HEK293 (cell line): Measurements from ENCODE around the gene IDUA.

Experiments
- CTCF ChIA-PET: fragments of 350-600 bp; formaldehyde crosslinking; extraction: SDS; loops from one replicate; lab custom pipeline; 2021; ENCODE audit warnings: antibody characterized with exemption; lab: Yijun Ruan, JAX
- POLR2A ChIA-PET: fragments of 300-600 bp; formaldehyde crosslinking; extraction: SDS; loops from one replicate; lab custom pipeline; 2020; ENCODE audit warnings: antibody characterized with exemption, inconsistent platforms; lab: Yijun Ruan, JAX
- H3K27ac ChIP-seq: fragments of 200-500 bp; sonication (Bioruptor generic); 2 replicates; pipeline ENCODE4 v1.5.1; 2014; ENCODE audit warnings: low read depth, low read length, control low read depth, inconsistent platforms; ENCODE audit errors: extremely low read depth
- H3K36me3 ChIP-seq, 2 experiments: fragments of 200-500 bp in 1 of 2; sonication (Bioruptor generic) in 1 of 2; 1 replicate in 1 of 2; 2 replicates in 1 of 2; pipeline ENCODE4 v1.5.1; 2014 to 2017; ENCODE audit warnings: inconsistent platforms in 2 of 2, low read length in 2 of 2; ENCODE audit not compliant: control insufficient read depth in 2 of 2, insufficient read depth in 1 of 2
- H3K4me1 ChIP-seq: fragments of 200-500 bp; sonication (Bioruptor generic); 2 replicates; pipeline ENCODE4 v1.5.1; 2014; ENCODE audit warnings: mild to moderate bottlenecking, low read length, inconsistent platforms; ENCODE audit not compliant: control insufficient read depth, insufficient read depth
- H3K4me3 ChIP-seq: 2 replicates; pipeline ENCODE4 v1.5.1; 2011; ENCODE audit warnings: low read depth, mild to moderate bottlenecking, control low read depth, low read length, moderate library complexity
- H3K9me3 ChIP-seq: fragments of 200-500 bp; sonication (Bioruptor generic); 2 replicates; pipeline ENCODE4 v1.5.1; 2014; ENCODE audit warnings: low read depth, low read length, inconsistent platforms; ENCODE audit not compliant: control insufficient read depth, insufficient read depth
- ATF2 ChIP-seq: fragments of 450-650 bp; formaldehyde crosslinking; IDR thresholded peaks from 2 replicates; pipeline ENCODE4 v1.5.1; 2016; ENCODE audit warnings: missing biosample characterization, missing genetic modification characterization, low read depth
- GLIS1 ChIP-seq: fragments of 450-650 bp; formaldehyde crosslinking; IDR thresholded peaks from 2 replicates; pipeline ENCODE4 v1.5.1; 2016; ENCODE audit warnings: missing biosample characterization, missing genetic modification characterization
- PATZ1 ChIP-seq: fragments of 450-650 bp; formaldehyde crosslinking; IDR thresholded peaks from 2 replicates; pipeline ENCODE4 v1.5.1; 2016; ENCODE audit warnings: missing biosample characterization, missing genetic modification characterization
- PRDM10 ChIP-seq: fragments of 450-650 bp; formaldehyde crosslinking; IDR thresholded peaks from 2 replicates; pipeline ENCODE4 v1.5.1; 2016; ENCODE audit warnings: missing biosample characterization, missing genetic modification characterization
- PRDM4 ChIP-seq: fragments of 450-650 bp; formaldehyde crosslinking; IDR thresholded peaks from 2 replicates; pipeline ENCODE4 v1.5.1; 2017; ENCODE audit warnings: missing biosample characterization, missing genetic modification characterization
- SALL2 ChIP-seq: fragments of 450-650 bp; formaldehyde crosslinking; IDR thresholded peaks from 2 replicates; pipeline ENCODE4 v1.5.0; 2017; ENCODE audit warnings: missing biosample characterization, mild to moderate bottlenecking, missing genetic modification characterization, borderline replicate concordance
- ZBTB1 ChIP-seq: fragments of 450-650 bp; formaldehyde crosslinking; IDR thresholded peaks from 2 replicates; pipeline ENCODE4 v1.5.1; 2016; ENCODE audit warnings: missing biosample characterization, missing genetic modification characterization
- ZBTB48 ChIP-seq: fragments of 450-650 bp; formaldehyde crosslinking; IDR thresholded peaks from 2 replicates; pipeline ENCODE4 v1.5.1; 2016; ENCODE audit warnings: missing biosample characterization, missing genetic modification characterization
- ZIC2 ChIP-seq: fragments of 450-650 bp; formaldehyde crosslinking; IDR thresholded peaks from 2 replicates; pipeline ENCODE4 v1.5.1; 2016; ENCODE audit warnings: missing biosample characterization, missing genetic modification characterization
- ZNF138 ChIP-seq: fragments of 450-650 bp; formaldehyde crosslinking; IDR thresholded peaks from 2 replicates; pipeline ENCODE4 v1.5.1; 2016; ENCODE audit warnings: missing biosample characterization, missing genetic modification characterization, borderline replicate concordance
- ZNF146 ChIP-seq: fragments of 450-650 bp; formaldehyde crosslinking; IDR thresholded peaks from 2 replicates; pipeline ENCODE4 v1.5.1; 2016; ENCODE audit warnings: missing biosample characterization, missing genetic modification characterization
- ZNF223 ChIP-seq: fragments of 450-650 bp; formaldehyde crosslinking; IDR thresholded peaks from 2 replicates; pipeline ENCODE4 v1.5.1; 2016; ENCODE audit warnings: missing biosample characterization, missing genetic modification characterization
- ZNF335 ChIP-seq: fragments of 450-650 bp; formaldehyde crosslinking; conservative IDR thresholded peaks from 2 replicates; pipeline ENCODE4 v1.5.1; 2016; ENCODE audit warnings: missing biosample characterization, missing genetic modification characterization
- ZNF394 ChIP-seq: fragments of 450-650 bp; formaldehyde crosslinking; IDR thresholded peaks from 2 replicates; pipeline ENCODE4 v1.5.1; 2016; ENCODE audit warnings: missing biosample characterization, missing genetic modification characterization, mild to moderate bottlenecking, moderate library complexity, borderline replicate concordance
- ZNF449 ChIP-seq: fragments of 450-650 bp; formaldehyde crosslinking; IDR thresholded peaks from 2 replicates; pipeline ENCODE4 v1.5.1; 2017; ENCODE audit warnings: missing biosample characterization, mild to moderate bottlenecking, missing genetic modification characterization, moderate library complexity
- ZNF473 ChIP-seq: fragments of 450-650 bp; formaldehyde crosslinking; IDR thresholded peaks from 2 replicates; pipeline ENCODE4 v1.5.1; 2017; ENCODE audit warnings: missing biosample characterization, missing genetic modification characterization
- ZNF544 ChIP-seq: fragments of 450-650 bp; formaldehyde crosslinking; IDR thresholded peaks from 2 replicates; pipeline ENCODE4 v1.5.0; 2017; ENCODE audit warnings: missing biosample characterization, missing genetic modification characterization
- ZNF558 ChIP-seq: fragments of 450-650 bp; formaldehyde crosslinking; IDR thresholded peaks from 2 replicates; pipeline ENCODE4 v1.5.1; 2016; ENCODE audit warnings: missing biosample characterization, missing genetic modification characterization
- ZNF610 ChIP-seq: fragments of 450-650 bp; formaldehyde crosslinking; IDR thresholded peaks from 2 replicates; pipeline ENCODE4 v1.5.1; 2016; ENCODE audit warnings: missing biosample characterization, missing genetic modification characterization, borderline replicate concordance

Gene IDUA

GRCh38 chr4:995311-996026 is 8.6 kb downstream of the IDUA start (continued):
- TF ChIP-seq ZNF138 (tag by site-specific recombination) (no peak), ZNF610 (tag by site-specific recombination) (no peak), ZBTB1 (tag by site-specific recombination) (no peak), ZNF473 (tag by site-specific recombination) (no peak), ZNF394 (tag by site-specific recombination) (no peak), PATZ1 (tag by site-specific recombination) (no peak), ZNF146 (no peak), SALL2 (tag by site-specific recombination) (no peak), PRDM4 (no peak)

- no peaks in the 10 kb centered on the region for H3K36me3 ChIP-seq
- CTCF ChIA-PET, result no interaction called here
- no peak overlapping the region for H3K4me3 ChIP-seq
- H3K9me3 ChIP-seq, result no peaks in the 10 kb centered on the region
- H3K4me1 ChIP-seq, result no peaks in the 10 kb centered on the region; the same call in 1 of the 2 replicates
- H3K27ac ChIP-seq, result no peak overlapping the region
- POLR2A ChIA-PET, result no interaction called here
- TF ChIP-seq ZNF449, result peak; percentile 76
- TF ChIP-seq ZBTB48 (tag by site-specific recombination), result 0 out of 2 replicates have a peak, but pooled peaks have one; percentile 31
- no peak for TF ChIP-seq ZNF544 (tag by site-specific recombination)
- TF ChIP-seq ATF2 (tag by site-specific recombination), result no peak
- no peak for TF ChIP-seq ZNF223 (tag by site-specific recombination)
- TF ChIP-seq ZNF558 (tag by site-specific recombination), result no peak
- peak; percentile 55 for TF ChIP-seq PRDM10 (tag by site-specific recombination)
- peak; percentile 57 for TF ChIP-seq GLIS1 (tag by site-specific recombination)
- peak; percentile 78 for TF ChIP-seq ZIC2 (tag by site-specific recombination)
- TF ChIP-seq ZNF335 (tag by site-specific recombination), result peak; percentile 76
Observed at GRCh38 chr4:996030-996996, 9.5 kb downstream of the IDUA start.
